GM21367 (cell line): ENCODE measurements around the gene CCDC122.
A peak's percentile ranks its signal among the peaks of the same experiment; 100 is the strongest.

Experiments used
- ATAC-seq: cut with Tn5 transposase; IDR thresholded peaks from one replicate; pipeline ENCODE4 v1.9.1; 2021; ENCODE audit not compliant: unreplicated experiment

CCDC122 gene

DNA sequence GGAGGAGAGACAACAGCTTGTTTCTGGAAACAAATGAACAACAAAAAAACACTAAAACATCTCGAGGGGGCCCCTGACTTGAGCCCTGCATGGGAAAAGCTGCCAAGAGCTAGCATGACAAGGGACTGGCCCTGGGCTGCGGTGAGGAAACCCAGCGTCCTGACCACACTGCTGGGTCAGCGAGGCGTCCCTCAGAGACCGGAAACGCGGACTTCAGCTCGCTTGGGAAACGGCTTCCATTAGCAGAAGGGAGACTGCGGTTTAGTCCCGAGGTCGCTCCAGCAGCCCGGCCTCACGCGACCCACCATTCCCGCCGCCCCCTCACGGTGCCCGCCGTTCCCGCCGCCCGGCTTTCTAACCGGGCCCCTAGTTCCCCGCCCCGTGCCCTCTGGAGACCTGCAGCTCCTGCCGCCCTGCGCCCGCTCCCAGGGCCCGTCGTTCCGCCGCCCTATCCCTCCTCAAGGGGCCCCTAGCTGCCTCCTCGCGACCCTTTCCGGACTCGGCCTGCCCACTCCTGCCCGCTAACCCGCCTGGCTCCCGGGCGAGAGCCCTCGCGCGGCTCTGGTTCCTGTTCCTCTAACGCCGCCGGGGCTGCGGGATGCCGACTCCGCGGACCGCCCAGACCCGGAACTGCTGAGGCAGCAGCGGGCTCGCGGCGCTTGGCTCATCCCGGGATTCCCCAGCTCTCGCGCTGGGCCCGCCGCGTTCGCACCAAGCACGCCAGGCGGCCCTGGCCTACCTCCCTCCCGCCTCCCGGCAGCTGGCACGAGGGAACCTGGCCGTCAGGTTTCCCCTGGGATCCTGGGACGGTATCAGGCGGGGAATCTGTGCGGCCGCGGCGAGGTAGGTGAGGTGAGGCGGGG lies at the start of gene CCDC122:
Gene CCDC122, minus strand, starts transcription at position 849 of the 863 bp plus-strand sequence. CDS start 10,364 bp downstream, outside the sequence.
- peak; percentile 71 for ATAC-seq

DNA sequence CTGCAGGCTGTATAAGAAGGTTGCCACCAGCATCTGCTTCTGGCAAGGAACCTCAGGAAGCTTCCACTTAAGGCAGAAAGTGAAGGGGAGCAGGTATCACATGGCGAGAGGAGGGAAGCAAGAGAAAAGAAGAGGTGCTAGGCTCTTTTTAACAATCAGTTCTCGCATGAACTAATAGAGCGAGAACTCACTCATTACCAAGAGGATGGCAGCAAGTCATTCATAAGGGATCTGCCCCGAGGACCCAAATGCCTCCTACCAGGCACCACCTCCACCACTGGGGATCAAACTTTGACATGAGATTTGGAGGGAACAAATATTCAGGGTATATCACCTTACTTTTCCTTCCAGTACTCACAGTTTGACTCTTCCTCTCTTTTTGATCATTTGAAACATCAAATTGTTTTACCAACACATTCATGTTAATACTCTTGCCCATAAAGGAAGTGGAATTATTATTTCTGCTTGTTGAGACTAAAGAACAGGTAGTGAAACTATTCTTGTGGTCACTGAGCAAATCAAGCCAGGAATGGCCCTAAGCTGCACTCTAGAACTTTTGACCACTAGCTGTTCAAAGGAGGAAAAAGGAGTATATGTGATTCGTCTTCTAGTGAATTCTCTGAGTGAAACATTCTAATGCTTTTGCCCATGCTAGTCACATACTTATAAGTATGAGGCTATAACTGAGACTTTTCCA lies 45.2 kb upstream of the CCDC122 start:
- ATAC-seq: peak; percentile 94

DNA sequence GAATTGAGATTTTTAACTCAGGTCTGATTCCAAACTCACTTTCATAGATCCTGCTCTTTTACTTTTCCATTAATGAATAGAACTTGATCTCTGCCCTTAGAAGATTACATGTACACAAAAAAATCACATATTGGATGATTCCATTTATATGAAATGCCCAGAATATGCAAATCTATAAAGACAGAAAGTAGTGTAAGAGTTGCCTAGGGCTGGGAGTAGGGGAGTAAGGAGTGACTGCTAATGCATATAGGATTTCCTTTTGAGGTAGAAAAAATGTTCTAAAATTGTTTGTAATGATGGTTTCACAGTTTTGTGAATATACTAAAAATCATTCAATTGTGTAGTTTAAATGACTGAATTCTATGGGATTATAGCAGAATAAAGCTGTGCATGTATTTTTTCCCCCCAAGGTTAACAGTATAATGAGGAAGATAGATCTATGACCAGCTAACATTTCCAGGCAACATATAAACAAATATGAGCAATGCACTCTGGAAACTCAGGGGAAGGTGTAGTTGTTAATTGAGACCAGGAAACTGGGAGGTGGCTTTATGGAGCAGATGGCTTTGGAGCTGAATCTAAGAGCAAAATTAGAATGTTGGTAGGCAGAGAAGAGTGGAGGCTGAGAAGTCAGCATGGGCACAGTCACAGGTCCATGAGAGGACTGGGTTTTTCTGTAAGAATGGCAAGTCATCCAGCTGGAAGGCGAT lies 41.6 kb upstream of the CCDC122 start:
- ATAC-seq: no peak

DNA sequence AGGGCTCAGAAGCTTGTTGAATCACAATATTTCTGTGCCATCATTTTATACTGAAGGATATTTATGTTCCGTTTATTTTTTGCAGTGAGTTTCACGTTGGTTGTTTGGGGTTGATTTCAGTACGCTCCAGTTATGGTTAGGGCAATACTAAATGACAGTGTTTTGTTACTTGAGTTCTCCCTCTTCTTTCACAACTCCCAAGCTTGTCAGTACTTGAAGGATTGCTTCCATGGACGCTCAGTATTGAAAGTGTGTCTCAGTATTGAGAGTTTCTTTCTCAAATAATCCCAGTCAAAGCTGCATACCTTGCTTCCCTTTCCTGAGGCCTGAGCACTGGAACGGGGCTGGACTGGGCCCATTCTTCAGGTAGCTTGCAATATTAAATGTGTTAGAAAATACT lies 39.1 kb upstream of the CCDC122 start:
- ATAC-seq: no peak

DNA sequence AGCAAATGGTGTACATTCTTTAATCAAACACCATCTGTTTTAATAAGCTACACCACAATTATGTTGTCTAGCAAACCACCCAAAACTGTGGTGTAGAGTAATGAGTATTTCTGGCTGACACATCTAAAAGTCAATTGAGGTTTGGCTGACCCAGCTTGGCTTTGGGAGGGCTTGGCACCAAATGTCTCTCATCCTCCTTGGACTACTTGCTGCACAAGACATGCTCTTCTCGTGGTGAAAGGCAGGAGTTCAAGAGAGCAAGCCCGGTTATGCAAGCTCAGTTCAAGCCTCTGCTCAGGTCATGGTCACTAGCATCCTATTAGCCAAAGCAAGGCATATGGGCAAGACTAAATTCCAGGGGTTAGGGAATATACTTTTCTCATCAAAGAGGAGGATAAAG lies 37.3 kb upstream of the CCDC122 start:
- no peak for ATAC-seq

DNA sequence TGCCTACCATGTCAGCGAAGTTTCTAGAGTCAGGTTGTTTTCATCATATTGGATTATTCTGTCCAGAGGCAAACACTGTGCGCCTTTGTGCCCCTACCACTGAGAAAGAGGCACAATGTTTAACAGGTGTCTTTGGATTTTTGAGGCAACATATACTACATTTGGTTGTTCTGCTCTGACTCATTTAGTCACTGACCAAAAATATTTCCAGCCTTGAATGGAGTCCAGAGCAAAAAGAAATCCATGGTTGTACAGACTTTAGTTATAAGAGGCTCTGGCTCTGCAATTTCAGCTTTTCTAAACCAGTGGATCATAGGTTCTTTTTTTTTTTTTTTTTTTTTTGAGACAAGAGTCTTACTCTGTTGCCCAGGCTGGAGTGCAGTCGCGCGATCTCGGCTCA lies 35.9 kb upstream of the CCDC122 start:
- no peak for ATAC-seq

DNA sequence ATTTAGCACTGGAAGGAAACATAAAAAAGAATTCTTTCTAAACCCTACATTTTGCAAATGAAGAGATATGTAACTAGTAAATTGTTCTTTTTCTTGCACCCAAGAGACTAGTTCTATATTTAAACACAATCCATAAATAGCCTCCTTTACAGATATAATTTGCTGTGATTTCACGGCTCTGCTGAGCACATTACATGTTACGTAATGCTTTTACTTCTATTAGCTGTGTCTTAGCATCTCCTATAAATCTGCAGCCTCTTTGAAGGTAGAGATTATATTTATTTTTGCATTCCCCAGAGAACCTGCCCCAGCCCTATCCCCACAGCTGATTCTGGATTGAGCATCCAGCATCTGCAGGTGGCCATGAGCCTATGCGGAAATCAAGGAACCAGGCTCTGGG lies 32.3 kb upstream of the CCDC122 start:
- no peak for ATAC-seq

DNA sequence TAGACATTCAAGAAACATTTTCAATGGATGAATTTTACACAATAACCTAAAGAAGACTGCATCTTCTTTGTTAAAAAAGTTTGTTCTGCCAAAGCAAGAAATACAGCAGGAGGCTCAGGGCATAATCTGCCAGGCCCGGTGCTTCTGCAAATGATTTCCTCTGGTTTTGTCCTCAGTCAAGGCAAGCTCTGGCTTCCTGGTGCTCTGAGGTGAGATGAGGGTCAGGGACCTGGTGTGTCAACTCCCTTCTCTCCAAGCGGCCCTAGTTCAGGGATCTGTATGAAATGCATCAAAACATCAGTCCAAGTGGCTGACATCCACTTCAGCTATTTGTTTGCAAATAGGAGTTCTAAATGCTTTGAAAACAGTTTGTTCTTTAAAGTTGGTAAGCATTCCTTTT lies 31.7 kb upstream of the CCDC122 start:
- ATAC-seq: no peak

DNA sequence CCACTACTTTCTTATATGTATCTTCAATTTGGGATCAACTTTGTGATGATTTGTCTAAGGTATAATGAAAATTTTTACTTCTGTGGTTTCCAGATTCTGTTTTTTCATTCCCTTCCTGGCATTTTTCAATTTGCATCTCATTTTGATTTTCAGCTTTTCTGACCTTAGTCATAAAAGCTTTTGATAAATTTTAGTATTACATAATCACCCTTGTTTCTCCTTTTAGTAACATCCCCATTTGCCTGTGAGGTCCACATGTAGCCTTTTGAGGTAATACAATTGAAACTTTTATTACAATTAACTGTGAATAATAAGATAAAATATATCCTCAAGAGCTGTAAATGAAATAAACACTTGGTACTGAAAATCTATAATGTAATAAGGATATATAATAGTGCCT lies 31.3 kb upstream of the CCDC122 start:
- no peak for ATAC-seq

DNA sequence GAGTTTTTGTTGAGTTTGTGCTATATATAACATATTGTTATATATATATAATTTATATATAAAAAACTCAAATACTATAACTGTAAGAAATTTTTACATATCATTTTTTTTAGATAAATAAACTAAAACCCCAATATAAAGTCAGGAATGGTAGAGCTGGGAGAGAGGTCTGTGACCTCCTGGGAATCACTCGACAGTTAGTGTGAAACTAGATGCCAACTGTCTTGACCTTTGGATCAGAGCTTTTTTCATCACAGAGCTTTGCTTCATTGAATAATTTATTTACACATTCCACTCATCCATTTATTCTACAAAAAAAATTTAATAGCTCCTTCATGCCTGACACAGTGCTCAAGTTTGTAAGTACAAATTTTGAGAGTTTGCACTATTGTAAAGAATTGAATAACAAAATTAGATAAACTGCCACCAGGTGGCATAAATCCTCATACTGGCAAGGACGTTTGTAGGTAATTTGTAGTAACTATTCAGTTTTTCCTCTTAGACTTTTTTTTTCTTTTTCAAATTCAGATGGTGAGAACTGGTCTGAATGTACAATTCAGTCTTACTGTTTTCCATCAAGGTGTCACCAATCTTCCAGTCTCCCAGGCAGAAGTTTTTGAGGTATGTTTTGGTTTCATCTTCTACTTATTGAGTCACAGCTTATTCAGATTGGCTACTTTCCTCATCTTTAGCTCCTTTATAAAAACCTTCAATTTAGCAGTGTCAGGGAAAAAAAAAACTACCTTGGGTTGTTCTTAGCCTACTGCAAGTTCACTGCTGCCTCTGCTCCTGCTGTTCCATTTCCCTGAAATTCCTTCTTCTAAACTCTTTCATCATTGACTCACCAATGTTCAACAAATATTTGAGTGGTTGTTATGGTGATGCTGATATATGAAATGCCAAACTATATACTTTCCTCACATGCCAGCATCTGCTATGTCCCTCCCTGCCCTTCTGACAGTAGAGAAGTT lies 28.9 kb upstream of the CCDC122 start:
- ATAC-seq: no peak

DNA sequence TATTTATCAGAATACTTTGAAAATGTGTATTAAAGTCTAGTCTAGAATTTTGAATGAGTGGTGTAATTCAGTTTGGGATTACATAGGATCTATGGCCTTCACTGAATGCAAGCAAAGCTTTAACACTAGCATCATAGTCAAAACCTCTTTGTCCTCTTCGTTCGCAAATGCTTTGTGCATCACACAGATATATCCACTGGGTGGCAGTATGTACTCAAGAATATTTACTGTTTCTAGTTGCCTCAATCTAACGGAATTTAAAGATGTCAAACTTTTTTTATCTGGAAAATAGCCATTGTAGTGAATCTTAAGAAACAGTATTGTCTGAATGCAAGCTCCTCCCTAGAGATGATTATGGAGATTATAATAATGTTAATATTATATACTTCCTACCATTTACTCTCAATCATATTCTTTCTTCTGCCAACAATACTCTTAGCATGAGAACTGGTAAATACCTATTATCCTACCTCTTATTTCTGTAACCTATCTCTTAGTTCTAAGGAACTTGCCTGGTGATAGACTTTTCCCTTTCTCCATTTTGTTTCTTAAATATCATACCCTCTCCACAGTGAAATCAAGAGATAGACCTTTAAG lies 26.0 kb upstream of the CCDC122 start:
- no peak for ATAC-seq

DNA sequence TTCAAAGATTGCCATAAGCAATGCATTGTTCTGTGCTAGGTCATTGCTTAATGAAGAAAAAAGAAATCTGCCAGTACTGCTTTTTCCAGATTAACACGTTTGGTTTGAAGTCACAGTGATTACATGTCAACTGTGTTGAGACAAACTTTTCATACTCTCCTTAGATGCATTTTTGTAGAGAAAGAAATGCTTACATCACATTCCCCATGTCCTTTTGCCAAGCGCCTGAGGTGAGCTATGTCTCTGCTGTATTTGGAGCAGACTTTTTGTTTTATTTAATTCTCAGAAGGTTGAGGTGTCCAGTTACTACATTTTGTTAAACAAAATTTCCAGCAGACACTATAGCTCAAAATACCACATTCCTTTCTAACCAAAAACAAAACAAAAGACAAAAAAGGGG lies 16.4 kb upstream of the CCDC122 start:
- ATAC-seq: no peak

DNA sequence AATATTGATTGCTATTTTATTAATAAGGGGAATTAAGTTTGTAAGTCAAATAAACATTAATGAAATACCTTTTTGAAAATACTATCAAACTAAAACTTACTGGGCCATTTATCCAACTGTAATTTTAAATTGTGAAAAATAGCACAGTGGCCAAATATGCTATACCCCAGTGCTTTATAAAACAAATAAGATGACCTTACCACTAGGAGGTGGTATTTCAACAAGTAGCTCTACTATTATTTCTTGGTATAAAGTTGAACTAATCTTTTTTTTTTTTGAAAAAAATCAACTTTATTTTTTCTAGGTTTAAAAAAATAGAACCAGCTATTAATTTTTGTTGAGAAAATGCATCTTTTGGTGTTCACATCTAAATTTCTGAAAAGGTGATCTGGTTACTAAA lies 14.9 kb upstream of the CCDC122 start:
- no peak for ATAC-seq

DNA sequence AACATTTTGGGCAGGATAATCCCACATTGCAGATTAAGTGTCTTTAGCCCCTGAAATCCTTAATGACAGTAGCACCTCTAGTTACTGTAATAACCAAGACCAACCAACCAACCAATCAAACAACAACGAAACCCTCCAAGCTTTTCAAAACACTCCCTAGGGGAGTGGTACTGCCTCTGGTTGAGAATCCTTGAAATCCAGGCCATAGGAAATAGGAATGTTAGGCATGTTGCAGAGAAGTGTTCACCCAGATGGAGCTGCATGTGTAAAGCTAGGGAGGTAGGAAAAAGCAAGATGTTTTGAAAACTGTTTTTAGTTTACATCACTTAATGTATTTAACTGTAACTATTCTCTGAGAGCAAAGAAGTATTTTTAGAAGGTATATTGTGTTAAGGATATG lies 4.7 kb upstream of the CCDC122 start:
- no peak for ATAC-seq

DNA sequence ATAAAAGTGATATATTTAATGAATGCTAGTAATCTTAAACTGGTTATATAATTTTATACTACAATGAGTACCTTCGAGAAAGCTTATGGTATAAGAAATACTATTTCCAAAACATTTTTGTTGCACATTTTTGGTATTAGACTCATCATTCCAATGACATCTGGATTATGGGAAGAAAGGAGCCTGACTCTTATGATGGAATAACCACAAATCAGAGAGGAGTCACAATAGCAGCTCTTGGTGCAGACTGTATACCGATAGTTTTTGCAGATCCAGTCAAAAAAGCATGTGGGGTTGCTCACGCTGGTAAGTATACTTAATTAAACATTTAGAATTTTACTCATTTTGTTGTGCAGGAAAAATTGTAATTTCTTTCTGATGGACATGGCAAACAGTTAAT lies 4.1 kb upstream of the CCDC122 start:
- no peak for ATAC-seq

DNA sequence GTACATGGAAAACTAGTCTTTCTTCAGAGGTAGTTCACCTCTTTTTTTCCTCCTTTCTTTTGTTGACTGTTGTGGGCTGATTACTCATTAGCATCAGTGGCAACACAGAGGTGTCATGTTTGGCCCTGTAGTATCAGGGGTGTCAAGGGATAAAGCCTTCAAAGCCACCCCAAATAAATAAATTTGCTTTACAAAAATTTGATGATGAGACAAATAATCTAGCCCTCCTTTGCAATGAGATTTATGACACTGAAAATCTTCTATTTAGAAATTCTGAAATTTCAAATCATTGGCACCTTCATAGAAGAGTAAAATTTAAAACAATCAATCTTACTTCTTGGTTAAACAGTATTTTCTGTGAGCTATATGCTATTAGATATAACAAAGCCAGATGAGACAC lies 2.0 kb upstream of the CCDC122 start:
- no peak for ATAC-seq

DNA sequence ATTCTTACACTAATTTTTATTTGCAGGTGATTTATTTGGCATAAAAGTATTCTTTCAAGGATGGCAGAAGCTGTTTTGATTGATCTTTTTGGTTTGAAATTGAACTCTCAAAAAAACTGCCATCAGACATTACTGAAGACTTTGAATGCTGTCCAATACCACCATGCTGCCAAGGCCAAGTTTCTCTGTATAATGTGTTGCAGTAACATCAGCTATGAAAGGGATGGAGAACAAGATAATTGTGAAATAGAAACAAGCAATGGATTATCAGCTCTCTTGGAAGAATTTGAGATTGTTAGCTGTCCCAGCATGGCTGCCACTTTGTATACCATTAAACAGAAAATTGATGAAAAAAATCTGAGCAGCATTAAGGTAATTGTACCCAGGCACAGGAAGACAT lies 1.4 kb upstream of the CCDC122 start:
- no peak for ATAC-seq

DNA sequence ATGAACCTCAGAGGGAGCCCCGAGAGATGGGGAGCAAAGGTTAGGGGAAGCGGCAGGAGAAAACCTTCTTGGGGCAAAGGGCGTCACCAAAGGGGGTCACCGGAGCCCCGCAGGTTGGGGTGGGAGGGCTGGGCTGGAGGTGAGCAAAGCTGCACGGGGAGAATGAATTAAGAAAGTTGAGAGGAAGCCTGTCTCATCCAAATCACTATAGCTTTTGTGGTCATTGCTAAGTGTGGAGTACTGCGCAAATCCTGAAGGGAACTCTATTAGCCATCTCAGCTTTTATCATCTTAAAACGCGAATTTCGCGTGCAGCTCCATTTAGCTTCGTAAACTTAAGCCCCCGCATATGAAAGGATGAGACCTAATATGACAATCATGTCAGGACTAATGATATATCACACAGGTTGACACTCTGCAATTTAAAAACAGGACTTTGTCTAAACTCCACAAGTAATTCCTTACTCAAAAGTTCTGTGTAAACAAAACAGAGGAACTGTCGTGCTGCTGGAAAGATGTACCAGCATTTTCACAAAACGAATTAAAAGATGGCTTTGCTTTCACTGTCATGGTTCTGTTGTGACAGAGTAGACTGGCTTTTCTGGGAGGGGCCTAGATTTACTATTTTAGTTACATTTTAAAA lies 795 bp upstream of the CCDC122 start:
- no peak for ATAC-seq

DNA sequence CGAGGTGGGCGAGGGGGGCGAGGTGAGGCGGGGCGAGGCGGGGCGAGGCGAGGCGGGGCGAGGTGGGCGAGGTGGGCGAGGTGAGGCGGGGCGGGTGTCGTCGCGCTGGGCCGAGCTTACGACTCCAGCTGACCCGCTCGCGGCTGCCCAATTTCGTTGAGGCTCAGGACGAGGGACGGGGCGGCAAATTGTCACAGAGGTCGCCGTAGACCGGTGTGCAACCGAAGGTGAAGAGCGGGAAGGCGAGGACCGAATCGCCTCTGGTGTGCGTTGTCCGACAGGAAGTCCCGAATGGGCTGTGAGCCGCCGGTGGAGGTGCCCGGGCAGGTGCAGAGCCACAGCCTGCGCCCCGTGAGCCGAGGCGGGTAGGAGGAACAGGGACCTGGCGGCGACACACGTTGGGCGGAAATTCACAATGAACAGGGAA lies 228 bp upstream of the CCDC122 start, which contains the start of gene LACC1:
Gene LACC1, plus strand, starts transcription at position 150 of the 427 bp plus-strand sequence. CDS start 1,082 bp downstream, outside the sequence.
- peak; percentile 38 for ATAC-seq

DNA sequence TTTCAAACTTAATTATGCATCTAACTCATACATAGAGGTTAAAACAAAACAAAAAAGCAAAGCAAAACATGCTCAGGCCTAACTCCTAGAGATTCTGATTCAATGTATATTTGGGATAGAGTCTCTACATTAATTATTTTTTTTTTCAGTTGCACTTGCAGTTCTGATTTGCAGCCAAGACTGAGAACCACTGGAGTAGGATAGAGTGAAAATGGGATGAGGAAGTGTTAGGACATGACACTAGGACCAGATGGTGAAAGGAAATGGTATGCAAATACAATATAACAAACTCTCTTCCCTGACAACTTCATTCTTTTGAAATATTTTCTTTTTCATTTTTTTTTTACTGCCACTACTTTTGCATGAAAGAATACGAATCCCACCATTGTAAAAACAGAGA lies 1.8 kb downstream of the CCDC122 start:
- no peak for ATAC-seq
